Stimulated activated CD8-positive, alpha-beta memory T cell treated with anti-CD3 and anti-CD28 coated beads, Interleukin-7, amount 100 ng/mL, for 48 hours (primary cell): ENCODE data around the gene NDUFB7.
A peak's percentile ranks its signal among the peaks of the same experiment; 100 is the strongest.
"Not testable (repeated sequence)": the region's sequence is repeated elsewhere in the genome, so short reads cannot be mapped to it uniquely, and the experiment has no call there.

Source experiments
- DNase-seq, 2 donors: peaks; one replicate each; pipeline ENCODE4 v3.0.0-alpha.2; 2020; ENCODE audit warnings: low read depth in 1 of 2; ENCODE audit errors: extremely low read depth in 1 of 2

The NDUFB7 gene

DNA sequence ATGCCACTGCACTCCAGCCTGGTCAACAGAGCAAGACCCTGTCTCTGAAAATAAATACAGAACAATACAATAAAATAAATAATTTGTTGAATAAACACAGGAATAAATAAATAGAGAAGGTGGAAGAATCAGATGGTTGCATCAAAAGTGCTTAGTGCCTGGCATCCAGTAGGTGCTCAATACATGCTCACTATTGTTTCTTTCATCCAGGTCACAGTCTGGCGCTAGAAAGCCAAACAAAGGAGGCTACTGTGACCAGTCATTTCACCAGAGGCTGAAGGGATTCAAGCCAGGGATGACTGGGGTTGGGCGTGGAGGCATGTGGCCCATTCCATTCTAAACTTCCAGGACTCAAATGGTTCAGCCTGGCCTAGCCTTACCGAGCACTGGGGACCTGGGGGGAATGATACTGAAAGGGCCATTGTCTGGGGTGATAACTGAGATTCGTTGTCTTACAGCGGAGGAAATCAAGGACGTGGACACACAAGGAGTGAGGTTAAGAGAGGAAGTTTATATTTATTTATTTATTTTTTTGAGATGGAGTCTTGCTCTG lies 3.6 kb upstream of the NDUFB7 start:
- no peak for DNase-seq

DNA sequence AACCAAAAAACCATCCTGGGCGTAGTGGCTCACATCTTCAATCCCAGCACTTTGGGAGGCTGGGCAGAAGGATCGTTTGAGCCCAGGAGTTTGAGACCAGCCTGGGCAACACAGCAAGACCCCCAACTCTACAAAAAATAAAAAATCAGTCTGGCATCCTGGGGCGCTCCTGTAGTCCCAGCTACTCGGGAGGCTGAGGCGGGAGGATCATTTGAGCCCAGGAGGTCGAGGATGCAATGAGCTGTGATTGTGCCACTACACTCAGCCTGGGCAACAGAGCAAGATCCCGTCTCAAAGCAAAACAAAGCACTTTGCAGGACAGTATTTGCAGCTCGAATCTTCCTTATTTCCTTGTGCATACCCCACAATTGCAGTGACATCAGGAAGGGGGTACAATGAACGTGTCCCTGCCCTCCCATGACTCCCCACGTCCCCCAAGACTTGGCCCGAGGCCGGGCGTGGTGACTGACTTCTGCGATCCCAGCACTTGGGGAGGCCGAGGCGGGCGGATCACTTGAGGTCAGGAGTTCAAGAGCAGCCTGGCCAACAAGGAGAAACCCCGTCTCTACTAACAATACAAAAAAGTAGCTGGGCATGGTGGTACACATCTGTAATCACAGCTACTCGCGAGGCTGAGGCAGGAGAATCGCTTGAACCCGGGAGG lies 870 bp downstream of the NDUFB7 start:
- no peak for DNase-seq

GRCh38 chr19:14567079-14567478 lies 4.8 kb downstream of the NDUFB7 start:
- no peak for DNase-seq

DNA sequence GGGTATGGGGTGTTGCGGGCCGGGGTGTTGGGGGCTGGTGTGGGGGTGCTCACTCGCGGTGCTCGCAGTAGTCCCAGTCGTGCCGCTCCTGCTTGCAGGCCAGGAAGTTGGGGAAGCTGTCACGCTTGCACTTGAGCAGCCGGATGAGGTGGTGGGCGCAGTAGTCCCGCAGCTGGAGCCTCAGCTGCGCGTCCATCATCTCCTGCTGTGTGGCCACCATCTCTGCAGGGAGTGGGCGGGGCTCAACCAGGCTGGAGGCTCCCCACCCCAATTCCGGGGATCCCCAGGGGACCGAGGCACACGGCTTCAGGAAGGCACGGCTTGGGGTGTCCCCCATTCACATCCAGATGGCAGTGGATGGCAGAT lies 5.2 kb downstream of the NDUFB7 start:
- no peak for DNase-seq

GRCh38 chr19:14565765-14566711 lies 5.8 kb downstream of the NDUFB7 start:
- DNase-seq, result no peak

DNA sequence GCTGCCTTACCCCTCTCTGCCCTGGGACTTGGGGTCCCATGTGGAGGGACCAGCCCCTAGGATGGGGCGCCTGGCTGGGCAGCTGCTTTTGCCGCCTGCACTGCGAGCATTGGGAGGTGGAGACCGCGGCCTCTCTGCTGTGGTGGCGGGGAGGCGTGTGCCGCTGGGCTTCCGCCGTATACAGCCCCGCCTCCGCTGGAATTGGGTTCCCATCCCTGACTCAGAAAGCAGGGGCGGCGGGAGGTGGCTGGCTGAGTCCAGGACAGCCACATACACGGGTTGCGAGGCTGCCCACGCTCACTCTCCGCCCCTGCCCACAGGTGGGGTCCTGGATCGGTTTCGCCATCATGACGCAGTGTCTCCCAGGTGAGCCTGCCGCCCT lies 6.6 kb downstream of the NDUFB7 start:
- DNase-seq, result no peak

GRCh38 chr19:14564652-14565297 lies 7.1 kb downstream of the NDUFB7 start:
- not testable (repeated sequence) for DNase-seq

DNA sequence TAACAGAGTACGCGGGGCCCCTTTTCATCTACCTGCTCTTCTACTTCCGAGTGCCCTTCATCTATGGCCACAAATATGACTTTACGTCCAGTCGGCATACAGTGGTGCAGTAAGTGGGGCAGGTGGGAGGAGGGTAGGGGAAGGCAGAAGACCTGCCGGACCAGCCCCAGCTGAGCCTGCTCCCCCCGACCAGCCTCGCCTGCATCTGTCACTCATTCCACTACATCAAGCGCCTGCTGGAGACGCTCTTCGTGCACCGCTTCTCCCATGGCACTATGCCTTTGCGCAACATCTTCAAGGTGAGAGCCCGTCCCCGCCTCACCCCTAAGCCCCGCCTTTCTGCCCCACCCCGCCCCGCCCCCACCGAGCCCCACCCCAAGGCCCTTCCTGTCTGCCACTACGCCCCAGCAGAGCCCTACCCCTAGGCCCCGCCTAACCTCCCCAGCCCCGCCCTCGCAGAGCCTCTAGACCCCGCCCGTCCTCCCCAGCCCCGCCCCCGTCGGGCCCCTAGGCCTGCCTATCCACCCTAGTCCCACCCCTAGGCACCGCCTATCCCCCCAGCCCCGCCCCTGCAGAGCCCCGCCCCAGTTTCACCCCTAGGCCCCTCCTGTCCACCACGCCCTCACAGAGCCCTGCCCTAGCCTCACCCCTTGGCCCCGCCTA lies 7.7 kb downstream of the NDUFB7 start:
- peak; percentile 47 to 81 for DNase-seq

GRCh38 chr19:14563590-14563926 lies 8.3 kb downstream of the NDUFB7 start:
- DNase-seq, result no peak

DNA sequence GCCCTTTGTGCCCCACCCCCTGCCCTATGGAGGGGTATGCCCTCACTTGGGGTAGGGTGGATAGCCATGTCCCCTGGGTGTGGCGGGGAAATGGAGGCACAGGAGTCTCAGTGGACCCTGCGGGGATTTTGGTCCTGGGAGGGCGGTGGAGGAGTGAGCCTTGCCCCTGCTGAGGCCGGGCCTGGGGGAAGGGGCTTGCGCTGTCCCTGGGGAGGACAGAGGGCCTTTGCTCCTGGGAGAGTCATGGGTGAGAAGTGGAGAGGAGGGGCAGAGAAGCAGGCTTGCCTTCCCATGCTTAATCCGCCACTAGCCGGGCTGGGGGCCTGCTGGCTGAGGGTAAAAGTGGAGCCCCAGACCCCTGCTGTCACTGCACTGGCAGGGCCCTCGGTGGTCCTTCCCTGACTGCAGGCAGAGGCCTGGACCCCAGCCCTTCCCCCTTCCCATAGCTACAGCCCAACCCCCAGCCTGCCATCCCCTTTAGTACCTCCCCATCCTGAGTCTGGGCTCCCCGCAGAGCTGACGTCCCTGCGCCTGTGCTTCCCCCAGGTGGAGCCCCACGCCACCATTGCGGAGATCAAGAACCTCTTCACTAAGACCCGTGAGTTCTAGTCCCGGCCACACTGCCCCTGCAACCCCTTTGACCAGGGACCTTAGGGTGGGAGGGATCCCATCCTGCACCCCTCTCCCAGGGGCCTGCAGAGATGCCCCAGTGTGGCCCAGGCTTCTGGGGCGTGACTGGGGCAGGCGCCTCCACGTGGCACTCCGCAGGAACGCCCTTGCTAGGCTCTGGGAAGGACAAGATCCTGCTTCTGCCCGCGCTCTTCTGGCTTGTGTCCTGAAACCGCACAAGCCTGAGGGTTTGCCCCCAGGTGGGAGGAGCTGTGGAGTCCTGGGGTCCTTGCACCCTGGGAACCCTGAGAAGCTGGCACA lies 8.9 kb downstream of the NDUFB7 start:
- no peak for DNase-seq

DNA sequence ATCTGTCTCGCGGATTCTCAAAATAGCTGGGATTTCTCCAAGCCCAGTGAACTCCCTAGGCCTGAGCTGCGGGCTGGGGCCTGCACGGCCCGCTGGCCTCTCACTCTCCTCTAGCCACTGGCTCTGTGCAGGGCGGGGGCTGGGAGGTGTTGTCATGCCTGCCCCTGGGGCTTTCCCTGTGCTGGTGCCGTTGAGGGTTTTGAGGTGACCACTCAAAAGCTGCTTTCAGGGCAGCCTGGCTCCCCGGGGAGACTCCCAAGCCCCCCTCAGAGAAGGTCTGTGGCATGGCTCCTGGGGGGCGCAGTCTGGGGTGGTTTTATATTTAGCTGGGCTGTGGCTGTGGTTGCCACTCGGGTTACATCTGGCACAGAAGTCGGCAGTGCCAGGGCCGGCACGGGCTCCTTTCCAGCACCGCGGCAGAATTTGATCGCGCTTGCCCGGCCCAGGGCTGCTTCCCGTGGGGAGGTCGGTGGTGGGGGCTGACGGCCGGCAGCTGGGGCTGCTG lies 10.0 kb downstream of the NDUFB7 start:
- DNase-seq, result no peak

DNA sequence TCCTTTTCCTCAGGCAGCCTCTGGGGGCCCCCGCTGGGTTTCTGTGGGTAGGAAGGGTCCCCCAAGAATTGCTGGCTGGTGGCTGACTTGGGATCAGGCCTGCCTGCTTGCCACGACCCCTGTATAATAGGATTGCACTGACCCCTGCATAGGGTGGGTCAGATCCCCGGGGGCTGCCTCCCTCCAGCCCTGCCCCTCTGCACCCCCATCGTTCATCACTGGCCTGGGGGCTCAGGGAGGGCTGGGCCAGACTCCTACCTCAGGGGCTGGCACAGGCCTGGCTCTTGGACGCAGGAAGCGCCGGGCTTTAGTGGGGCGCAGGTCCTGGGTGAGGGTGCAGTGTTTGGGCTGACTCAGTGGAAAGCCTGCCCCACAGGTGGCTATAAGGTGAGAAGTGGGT lies 10.6 kb downstream of the NDUFB7 start:
- DNase-seq, result no peak

DNA sequence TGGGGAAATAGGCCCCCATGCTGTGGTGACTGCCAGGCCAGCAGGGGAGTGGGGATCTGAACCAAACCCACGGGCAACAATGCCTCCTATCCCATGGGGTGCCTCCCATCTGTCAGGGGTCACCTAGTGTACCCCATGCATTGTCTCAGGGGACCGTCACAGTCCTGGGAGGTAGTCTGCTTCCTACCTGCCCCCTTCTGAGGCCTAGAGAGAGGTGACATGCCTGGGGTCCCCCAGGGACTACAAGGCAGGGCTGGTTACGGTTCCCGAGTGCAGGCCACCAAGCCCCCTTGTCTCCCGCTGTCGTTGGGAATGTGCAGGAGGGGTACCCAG lies 11.1 kb downstream of the NDUFB7 start:
- no peak for DNase-seq

DNA sequence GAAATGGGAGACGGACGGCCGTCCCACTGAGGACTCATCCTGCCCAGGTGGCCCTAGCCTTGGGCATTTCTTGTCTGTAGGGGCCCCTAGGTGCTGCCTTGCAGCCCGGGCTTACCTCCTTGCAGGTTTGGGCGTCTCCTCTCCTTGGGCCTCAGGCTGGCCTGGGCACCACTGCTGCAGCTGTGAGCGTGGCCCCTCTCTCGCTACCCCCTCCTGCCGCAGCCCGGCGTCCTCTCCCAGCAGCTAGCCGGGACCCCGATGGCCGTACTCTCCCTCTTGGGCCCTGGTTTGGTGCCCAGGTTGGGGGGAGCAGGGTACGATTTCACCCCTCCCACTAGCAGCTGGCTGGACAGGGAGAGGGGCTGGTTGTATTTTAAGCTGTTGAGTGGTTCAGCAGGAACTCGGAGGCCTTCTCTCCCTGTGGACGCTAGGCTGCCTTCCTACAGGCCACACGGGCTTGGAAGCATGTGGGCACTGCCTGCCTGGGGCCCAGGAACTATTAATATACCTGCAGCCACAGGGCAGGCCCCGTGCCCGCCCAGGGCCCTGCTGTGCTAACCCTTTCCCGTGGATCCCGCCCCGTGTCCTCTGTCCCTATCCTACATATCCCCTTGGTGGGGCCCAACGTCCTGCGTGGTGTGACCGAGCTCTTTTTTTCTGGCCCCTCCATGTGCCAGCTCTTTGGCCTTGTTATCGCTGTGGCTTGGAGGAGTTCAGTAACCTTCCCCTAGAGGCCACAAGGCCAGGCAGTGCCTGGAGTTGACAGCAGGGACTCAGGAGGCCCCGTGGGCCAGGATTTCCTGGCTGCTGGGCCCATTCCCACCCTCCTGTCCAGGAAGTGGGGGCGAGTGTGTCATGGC lies 11.7 kb downstream of the NDUFB7 start:
- no peak for DNase-seq

- no peak for DNase-seq
Measured at GRCh38 chr19:14558370-14559066, 13.3 kb downstream of the NDUFB7 start.

DNA sequence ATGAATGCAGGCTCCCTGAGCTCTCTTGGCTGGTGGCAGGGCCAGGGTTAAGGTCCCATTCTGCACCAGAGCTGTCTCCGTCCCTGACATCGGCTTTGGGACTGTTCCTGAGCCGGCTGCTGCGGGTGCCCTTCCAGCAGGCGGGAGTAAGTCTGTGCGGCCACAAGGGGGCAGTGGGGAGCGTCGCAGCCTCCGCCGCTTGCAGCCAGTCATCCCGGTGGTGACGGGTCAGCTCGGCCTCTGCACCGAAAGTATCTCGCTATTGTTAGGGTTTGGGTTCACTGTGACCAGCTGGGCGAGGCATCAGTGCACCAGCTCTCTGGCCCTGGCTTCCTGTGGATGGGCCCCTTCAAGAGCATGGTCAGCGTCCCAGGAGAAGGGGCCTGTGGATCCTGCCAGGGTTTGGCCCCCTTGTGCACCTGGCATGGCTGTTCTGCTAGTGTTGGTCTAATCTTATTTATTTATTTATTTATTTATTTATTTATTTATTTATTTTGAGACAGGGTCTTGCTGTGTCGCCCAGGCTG lies 15.1 kb downstream of the NDUFB7 start:
- DNase-seq, result peak; percentile 50 to 64

- DNase-seq, result no peak
Measured at GRCh38 chr19:14555918-14556661, 15.8 kb downstream of the NDUFB7 start.
